Measurements from ENCODE around the gene ZBTB21. TPM values are rescaled to one million over a fixed set of nuclear protein-coding genes. Genes with fewer than 3 reads are reported as not detected.

Gene ZBTB21
- polyA plus RNA-seq, 2 of the 4 experiments (the other 2 are of a cell fraction), result 5.4 to 13.1 TPM

DNA sequence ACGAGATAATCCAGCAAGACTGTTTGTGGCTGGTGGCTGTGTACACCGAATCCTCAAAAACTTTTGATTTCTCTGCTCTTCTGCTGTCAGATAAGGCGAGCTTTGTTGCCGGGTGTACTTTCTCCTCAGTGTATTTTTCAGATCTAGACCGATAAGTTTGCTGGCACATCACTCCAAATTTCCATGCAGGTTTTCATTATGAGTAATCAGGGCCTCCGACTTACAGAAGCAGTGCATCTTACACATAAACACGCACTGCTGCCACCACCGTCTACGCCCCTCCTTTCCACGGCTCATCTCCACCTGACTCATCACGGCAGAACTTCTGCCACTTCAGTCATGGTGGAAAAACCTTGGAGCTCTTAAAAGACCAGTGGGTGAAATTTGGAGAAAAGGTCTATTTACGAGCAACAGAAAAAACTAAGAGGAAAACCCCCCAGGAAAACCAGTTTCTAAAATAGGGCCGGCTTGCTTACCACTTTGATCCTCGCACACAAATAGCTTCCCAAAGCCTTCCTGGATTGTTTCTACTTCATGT is 7.7 kb downstream of the ZBTB21 start:
- FAIRE-seq (no peak), DNase-seq (ENCODE audit: low read depth in 1 of 2, low spot score in 1 of 2) (peak in 1 of 2 experiments; percentile 16), ATAC-seq (peak in 1 of 2 experiments; percentile 34; a peak in 1 of 6 replicates)
- ChIA-PET CTCF (interaction anchor here (1.2 to 1.5 kb wide), 2 partner anchors 11 to 104 kb away, joined by 4 to 6 read pairs; no protein-coding TSS in a partner anchor), POLR2A (no interaction called here)
- H3K9me3 ChIP-seq, result no peaks in the 10 kb centered on the region
- H3K4me2 ChIP-seq, result 0 out of 3 replicates have a peak overlapping the region, but pooled peaks have one; percentile 5
- no peak overlapping the region for H3K4me3 ChIP-seq
- peaks cover 9% of the 10 kb centered on the region; the same call in 2 of the 3 replicates for H3K4me1 ChIP-seq
- WGBS (ENCODE audit: missing lambda C conversion rate), result 60% methylated on average over 14 of the region's 14 CpGs
- H3K27ac ChIP-seq, result no peak overlapping the region
- TF ChIP-seq NPAS2 (CRISPR knock-in tag; IDR thresholded peaks at IDR 0.05; ENCODE audit: borderline replicate concordance), result no peak
- no peak for TF ChIP-seq FOXS1 (CRISPR knock-in tag; IDR thresholded peaks at IDR 0.05)
- TF ChIP-seq JUN (IDR thresholded peaks at IDR 0.05), result no peak

DNA sequence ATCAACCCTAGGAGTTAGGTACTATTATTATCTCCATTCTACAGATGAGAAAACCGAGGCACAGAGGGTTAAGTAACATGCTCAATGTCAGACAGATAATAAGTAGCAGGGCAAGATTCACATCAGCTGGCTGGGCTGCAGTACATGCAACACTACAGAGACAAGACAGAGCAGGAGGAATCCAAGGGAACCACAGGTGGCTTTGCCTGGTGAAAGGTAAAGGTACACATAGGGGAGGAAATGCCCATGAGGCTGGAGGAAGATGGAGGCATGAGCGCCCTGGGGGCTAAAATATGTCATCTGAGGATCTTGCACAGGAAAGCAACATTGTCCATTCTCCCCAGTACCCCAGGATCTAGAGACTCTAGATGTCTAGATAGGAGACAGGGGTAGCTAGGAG is 8.4 kb downstream of the ZBTB21 start:
- FAIRE-seq (no peak), ATAC-seq (no peak), DNase-seq (ENCODE audit: low read depth in 1 of 2, low spot score in 1 of 2) (no peak)
- POLR2A ChIA-PET, result no interaction called here
- TF ChIP-seq RCOR1 (IDR thresholded peaks at IDR 0.05; ENCODE audit: low read depth, low read length) (no peak), HOXB5 (CRISPR knock-in tag; IDR thresholded peaks at IDR 0.05) (no peak), HOXB13 (CRISPR knock-in tag; IDR thresholded peaks at IDR 0.05; ENCODE audit: low read depth) (no peak)
- TF ChIP-seq, protein P1, sequence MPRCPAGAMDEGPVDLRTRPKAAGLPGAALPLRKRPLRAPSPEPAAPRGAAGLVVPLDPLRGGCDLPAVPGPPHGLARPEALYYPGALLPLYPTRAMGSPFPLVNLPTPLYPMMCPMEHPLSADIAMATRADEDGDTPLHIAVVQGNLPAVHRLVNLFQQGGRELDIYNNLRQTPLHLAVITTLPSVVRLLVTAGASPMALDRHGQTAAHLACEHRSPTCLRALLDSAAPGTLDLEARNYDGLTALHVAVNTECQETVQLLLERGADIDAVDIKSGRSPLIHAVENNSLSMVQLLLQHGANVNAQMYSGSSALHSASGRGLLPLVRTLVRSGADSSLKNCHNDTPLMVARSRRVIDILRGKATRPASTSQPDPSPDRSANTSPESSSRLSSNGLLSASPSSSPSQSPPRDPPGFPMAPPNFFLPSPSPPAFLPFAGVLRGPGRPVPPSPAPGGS (IDR thresholded peaks at IDR 0.05), result no peak
- TF ChIP-seq, protein P2, sequence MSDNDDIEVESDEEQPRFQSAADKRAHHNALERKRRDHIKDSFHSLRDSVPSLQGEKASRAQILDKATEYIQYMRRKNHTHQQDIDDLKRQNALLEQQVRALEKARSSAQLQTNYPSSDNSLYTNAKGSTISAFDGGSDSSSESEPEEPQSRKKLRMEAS (IDR thresholded peaks at IDR 0.05), result no peak
- TF ChIP-seq, protein P3, sequence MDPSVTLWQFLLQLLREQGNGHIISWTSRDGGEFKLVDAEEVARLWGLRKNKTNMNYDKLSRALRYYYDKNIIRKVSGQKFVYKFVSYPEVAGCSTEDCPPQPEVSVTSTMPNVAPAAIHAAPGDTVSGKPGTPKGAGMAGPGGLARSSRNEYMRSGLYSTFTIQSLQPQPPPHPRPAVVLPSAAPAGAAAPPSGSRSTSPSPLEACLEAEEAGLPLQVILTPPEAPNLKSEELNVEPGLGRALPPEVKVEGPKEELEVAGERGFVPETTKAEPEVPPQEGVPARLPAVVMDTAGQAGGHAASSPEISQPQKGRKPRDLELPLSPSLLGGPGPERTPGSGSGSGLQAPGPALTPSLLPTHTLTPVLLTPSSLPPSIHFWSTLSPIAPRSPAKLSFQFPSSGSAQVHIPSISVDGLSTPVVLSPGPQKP (IDR thresholded peaks at IDR 0.05; ENCODE audit: low read depth, low read length), result no peak
- 95% methylated on average over 2 of the region's 2 CpGs for WGBS (ENCODE audit: missing lambda C conversion rate)
- Histone ChIP-seq H3K4me3 (no peak overlapping the region), H3K4me1 (peaks cover 9% of the 10 kb centered on the region; the same call in 2 of the 3 replicates), H3K27ac (no peak overlapping the region), H3K9me3 (no peaks in the 10 kb centered on the region), H3K4me2 (no peak overlapping the region)
- CTCF ChIA-PET, result no interaction called here

DNA sequence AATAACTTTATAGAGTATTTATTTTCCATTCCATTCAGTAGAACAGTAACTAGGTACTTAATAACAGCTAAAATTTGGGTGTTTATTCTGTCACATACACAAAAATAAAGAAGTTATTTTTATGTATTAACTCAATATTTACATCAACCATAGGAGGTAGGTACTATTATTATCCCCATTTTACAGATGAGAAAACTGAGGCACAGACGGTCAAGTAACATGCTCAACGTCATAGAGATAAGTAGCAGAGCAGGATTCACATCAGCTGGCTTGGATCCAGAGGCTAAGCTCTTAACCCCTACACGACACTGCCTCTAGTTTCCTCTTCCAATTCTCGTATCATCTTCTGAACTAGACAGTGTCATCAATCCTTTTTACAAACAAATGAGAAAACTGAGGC is 9.3 kb downstream of the ZBTB21 start:
- Histone ChIP-seq H3K9me3 (peaks cover 6% of the 10 kb centered on the region; the same call in 1 of the 3 replicates), H3K4me3 (no peak overlapping the region), H3K27ac (no peak overlapping the region), H3K4me2 (no peak overlapping the region), H3K4me1 (peaks cover 9% of the 10 kb centered on the region; the same call in 2 of the 3 replicates)
- FAIRE-seq, result no peak
- ATAC-seq, result no peak
- DNase-seq (ENCODE audit: low read depth in 1 of 2, low spot score in 1 of 2), result no peak
- 88% methylated on average over 4 of the region's 4 CpGs for WGBS (ENCODE audit: missing lambda C conversion rate)
- ChIA-PET CTCF (no interaction called here), POLR2A (no interaction called here)
- TF ChIP-seq NPAS2 (CRISPR knock-in tag; IDR thresholded peaks at IDR 0.05; ENCODE audit: borderline replicate concordance), result no peak
- TF ChIP-seq SREBF2 (IDR thresholded peaks at IDR 0.05), result no peak
- no peak for TF ChIP-seq ZSCAN20 (CRISPR knock-in tag; IDR thresholded peaks at IDR 0.05)
- no peak for TF ChIP-seq MYC (IDR thresholded peaks at IDR 0.05; ENCODE audit: borderline replicate concordance, low read length)
- no peak for TF ChIP-seq TP53 (CRISPR knock-in tag; IDR thresholded peaks at IDR 0.05)
- no peak for TF ChIP-seq BHLHE40 (IDR thresholded peaks at IDR 0.05; ENCODE audit: low read depth, low read length)
- TF ChIP-seq, protein P4, sequence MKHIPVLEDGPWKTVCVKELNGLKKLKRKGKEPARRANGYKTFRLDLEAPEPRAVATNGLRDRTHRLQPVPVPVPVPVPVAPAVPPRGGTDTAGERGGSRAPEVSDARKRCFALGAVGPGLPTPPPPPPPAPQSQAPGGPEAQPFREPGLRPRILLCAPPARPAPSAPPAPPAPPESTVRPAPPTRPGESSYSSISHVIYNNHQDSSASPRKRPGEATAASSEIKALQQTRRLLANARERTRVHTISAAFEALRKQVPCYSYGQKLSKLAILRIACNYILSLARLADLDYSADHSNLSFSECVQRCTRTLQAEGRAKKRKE (CRISPR knock-in tag; IDR thresholded peaks at IDR 0.05; ENCODE audit: low read depth), result no peak
- TF ChIP-seq ESRRA (IDR thresholded peaks at IDR 0.05; ENCODE audit: borderline replicate concordance, low read length), result no peak
- TF ChIP-seq, protein P5, sequence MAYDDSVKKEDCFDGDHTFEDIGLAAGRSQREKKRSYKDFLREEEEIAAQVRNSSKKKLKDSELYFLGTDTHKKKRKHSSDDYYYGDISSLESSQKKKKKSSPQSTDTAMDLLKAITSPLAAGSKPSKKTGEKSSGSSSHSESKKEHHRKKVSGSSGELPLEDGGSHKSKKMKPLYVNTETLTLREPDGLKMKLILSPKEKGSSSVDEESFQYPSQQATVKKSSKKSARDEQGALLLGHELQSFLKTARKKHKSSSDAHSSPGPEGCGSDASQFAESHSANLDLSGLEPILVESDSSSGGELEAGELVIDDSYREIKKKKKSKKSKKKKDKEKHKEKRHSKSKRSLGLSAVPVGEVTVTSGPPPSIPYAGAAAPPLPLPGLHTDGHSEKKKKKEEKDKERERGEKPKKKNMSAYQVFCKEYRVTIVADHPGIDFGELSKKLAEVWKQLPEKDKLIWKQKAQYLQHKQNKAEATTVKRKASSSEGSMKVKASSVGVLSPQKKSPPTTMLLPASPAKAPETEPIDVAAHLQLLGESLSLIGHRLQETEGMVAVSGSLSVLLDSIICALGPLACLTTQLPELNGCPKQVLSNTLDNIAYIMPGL (CRISPR knock-in tag; IDR thresholded peaks at IDR 0.05; ENCODE audit: borderline replicate concordance), result no peak
- TF ChIP-seq, protein P1 (IDR thresholded peaks at IDR 0.05), result no peak
- no peak for TF ChIP-seq FOSL2 (IDR thresholded peaks at IDR 0.05)
- TF ChIP-seq FOSL2 (CRISPR knock-in tag; IDR thresholded peaks at IDR 0.05), result no peak
- no peak for TF ChIP-seq CBX2 (IDR thresholded peaks at IDR 0.05; ENCODE audit: borderline replicate concordance, low read depth)
- TF ChIP-seq, protein P6, sequence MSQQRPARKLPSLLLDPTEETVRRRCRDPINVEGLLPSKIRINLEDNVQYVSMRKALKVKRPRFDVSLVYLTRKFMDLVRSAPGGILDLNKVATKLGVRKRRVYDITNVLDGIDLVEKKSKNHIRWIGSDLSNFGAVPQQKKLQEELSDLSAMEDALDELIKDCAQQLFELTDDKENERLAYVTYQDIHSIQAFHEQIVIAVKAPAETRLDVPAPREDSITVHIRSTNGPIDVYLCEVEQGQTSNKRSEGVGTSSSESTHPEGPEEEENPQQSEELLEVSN (IDR thresholded peaks at IDR 0.05; ENCODE audit: borderline replicate concordance, low read depth), result no peak
- no peak for TF ChIP-seq RARB (CRISPR knock-in tag; IDR thresholded peaks at IDR 0.05)
- TF ChIP-seq HOXB13 (CRISPR knock-in tag; IDR thresholded peaks at IDR 0.05; ENCODE audit: low read depth), result no peak
- no peak for TF ChIP-seq CHD2 (IDR thresholded peaks at IDR 0.05; ENCODE audit: low read length, partially characterized antibody)

Data from A549 (cell line).